ENCODE data around the gene SEM1. TPM values are rescaled to one million over a fixed set of nuclear protein-coding genes. Genes with fewer than 3 reads are reported as not detected.
A peak's percentile ranks its signal among the peaks of the same experiment; 100 is the strongest.

Gene SEM1
- total and polyA plus RNA-seq, 2 of the 8 experiments (the other 6 are each of a cell fraction or from before 2014, with no cell fraction given), result 20.8 to 75.3 TPM

GRCh38 chr7:96737545-96738050 lies 28.0 kb upstream of the SEM1 start (continued):
- TF ChIP-seq CHD7 (IDR thresholded peaks at IDR 0.05; ENCODE audit: insufficient replicate concordance, low read length), result no peak
- TF ChIP-seq PHF8 (conservative IDR thresholded peaks at IDR 0.05; ENCODE audit: low read depth, low read length), result no peak
- TF ChIP-seq RAD21 (IDR thresholded peaks at IDR 0.05 in 1 of 2, conservative IDR thresholded peaks at IDR 0.05 in 1 of 2; ENCODE audit: low read depth in 2 of 2, low read length in 2 of 2), result peak; percentile 16 to 42; a peak in 1 of 4 replicates
- TF ChIP-seq EZH2 (IDR thresholded peaks at IDR 0.05; ENCODE audit: low read depth, low read length, severe bottlenecking), result no peak
- no peak for TF ChIP-seq SAP30 (IDR thresholded peaks at IDR 0.05; ENCODE audit: insufficient read depth, insufficient replicate concordance, low read length)
- TF ChIP-seq KDM1A (IDR thresholded peaks at IDR 0.05; ENCODE audit: borderline replicate concordance, low read length), result no peak
